Ureter (tissue), 1 donor: ENCODE data around the gene PLCZ1. TPM values are rescaled to one million over a fixed set of nuclear protein-coding genes. Genes with fewer than 3 reads are reported as not detected.

Experiments used
- total RNA-seq: library from RNA; stranded (reverse); gene quantifications from one replicate; pipeline ENCODE4 v1.2.4, GENCODE V29; 2023
- donor health status: DM: yes; HTN: yes; CAD: no.

Gene PLCZ1
- total RNA-seq, 1 donor from 2014 or later, result not detected

Other genes with a start within 250 kb of the PLCZ1 start
- not detected for gene CAPZA3, start 107 bp upstream of the PLCZ1 start, total RNA-seq